ENCODE measurements around the gene PSMD1.

PSMD1 gene

GRCh38 chr2:231036578-231037106 lies 20.0 kb upstream of the PSMD1 start:
- no peak for DNase-seq

- no peak for DNase-seq
These were observed 19.4 kb upstream of the PSMD1 start, which contains the start of gene C2orf72 for GRCh38 chr2:231037202-231037730. C2orf72 (plus strand) TSS chr2:231037523; CDS start chr2:231037566, 43 bp downstream.

DNA sequence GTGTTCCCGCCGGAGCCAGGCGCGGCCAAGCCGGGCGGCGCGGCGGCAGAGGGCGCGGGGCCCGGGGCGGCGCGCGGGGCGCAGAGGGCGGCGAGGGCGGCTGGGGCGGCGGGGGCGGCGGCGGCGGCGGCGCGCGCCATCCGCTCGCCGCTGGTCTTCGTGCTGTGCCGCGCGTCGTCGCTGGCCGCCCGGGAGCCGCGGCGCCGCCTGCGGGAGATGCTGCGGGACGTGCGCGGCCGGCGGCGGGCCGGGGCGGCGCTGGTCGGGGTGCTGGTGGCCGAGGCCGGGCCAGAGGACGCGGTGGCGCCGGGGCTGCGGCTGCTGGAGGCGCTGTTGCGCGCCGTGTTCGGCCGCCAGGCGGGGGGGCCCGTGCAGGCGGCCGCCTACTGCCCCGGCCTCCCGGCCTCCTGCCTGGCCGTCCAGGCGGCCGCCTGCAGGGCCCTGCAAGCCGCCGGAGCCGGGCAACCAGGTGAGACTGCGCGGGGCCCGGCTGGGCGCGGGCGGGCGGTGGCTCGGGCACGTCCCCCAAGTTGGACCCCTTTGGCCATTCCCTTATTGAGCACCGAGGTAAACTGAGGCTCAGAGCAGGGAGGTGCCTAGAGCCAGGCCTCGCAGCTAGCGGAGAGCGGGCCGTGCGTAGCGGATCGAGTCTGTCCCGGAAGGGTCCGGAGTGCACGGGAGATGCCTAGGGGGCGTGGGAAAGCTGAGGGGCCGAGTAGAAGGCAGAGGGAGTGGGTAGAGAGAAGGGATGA lies 18.8 kb upstream of the PSMD1 start:
- no peak for DNase-seq

DNA sequence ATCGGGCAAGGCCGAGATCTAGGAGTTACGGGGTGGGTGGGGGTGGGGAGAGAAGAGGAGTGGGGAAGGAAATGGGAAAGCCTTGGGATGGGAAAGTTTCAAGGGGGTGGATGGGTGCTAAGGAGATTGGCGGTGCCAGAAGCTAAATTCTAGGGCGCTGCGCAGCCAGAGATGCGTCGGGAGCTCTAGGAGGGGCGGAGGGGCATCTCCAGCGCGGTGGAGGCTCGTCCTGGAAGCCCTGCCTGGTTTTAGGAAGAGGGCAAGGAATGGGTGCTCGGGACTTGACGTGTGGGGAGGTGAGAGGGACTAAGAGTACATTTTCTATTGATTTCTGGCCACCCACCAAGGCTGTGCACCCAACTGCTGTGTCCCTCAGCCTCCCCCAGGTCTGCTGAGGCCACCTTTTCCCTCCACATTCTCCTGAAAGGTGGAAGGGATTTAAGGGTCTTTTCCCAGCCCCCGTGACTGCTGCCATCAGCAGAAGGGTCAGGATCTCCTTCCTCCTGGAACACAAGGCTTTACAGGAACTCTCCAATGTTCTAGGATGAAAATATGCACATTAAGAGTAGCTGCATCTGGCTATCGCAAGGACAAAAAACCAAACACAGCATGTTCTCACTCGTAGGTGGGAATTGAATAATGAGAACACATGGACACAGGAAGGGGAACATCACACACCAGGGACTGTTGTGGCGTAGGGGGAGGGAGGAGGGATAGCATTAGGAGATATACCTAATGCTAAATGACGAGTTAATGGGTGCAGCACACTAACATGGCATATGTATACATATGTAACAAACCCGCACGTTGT lies 18.0 kb upstream of the PSMD1 start:
- DNase-seq = no peak

DNA sequence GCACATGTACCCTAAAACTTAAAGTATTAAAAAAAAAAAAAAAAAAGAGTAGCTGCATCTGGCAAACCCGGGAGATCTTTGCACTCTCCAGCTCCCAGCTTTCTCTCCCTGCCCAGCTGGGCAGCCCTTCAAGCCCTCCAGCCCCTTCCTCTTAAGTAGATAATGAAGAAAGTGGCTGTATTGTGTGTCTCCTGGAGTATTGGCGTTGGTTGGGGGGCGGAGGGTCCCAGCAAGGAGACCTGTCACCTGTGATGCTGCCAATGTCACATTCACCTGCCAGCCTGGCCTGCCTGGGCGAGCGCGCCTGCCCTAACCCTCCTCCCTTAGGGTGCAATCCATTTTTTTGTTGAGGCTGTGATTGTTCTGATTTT lies 17.4 kb upstream of the PSMD1 start:
- no peak for DNase-seq

GRCh38 chr2:231039821-231040364 lies 16.8 kb upstream of the PSMD1 start:
- no peak for DNase-seq

DNA sequence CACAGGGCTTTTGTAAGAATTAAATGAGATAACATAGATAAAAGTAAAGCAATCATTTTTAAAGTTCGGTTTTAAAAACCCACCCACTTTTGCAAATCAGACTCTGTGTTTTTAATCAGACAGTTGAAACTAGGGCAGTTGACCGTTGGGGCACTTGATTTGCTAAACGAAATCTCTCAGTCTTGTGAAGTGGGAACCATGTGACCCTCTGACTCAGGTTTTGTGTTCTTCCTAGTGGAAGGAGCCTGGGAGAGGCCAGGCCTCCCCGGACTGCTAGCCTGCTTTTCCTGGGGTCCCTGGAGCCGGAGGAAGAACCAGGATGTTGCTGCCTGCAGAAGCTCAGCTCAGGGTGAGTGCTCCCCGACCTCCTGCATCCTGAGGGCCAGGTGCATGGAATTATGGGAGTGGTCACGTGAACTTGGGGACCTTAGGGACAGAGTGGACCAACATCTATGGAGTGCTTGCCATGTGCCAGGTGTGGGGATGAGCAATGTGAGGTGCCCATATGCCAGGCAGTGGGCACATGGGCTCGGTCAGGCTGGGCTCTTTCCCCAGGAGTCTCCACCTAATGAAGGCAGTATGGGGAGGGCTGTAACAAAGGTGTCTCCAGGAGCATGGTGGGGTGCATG lies 15.5 kb upstream of the PSMD1 start:
- DNase-seq = no peak

- no peak for DNase-seq
These were observed 12.9 kb upstream of the PSMD1 start for GRCh38 chr2:231043796-231044195.

DNA sequence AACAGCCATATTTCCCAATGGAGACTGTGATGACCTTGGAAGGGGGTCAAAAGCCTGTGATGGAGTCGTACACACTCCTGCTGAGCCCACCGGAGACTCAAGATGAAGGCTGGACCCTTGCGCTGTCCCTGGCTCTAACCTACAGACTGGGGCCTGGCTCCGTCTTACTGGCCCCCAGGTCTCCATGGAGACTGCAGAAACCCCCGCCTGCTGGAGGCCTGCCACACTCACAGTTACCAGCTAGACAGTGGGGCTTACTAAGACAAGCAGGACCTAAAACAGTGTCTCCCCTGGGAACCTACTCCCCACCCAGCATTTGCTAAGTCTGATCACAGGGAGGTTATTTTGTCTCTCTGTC lies 9.8 kb upstream of the PSMD1 start:
- DNase-seq = no peak

- DNase-seq = no peak
These were observed 9.3 kb upstream of the PSMD1 start for GRCh38 chr2:231047274-231047922.

DNA sequence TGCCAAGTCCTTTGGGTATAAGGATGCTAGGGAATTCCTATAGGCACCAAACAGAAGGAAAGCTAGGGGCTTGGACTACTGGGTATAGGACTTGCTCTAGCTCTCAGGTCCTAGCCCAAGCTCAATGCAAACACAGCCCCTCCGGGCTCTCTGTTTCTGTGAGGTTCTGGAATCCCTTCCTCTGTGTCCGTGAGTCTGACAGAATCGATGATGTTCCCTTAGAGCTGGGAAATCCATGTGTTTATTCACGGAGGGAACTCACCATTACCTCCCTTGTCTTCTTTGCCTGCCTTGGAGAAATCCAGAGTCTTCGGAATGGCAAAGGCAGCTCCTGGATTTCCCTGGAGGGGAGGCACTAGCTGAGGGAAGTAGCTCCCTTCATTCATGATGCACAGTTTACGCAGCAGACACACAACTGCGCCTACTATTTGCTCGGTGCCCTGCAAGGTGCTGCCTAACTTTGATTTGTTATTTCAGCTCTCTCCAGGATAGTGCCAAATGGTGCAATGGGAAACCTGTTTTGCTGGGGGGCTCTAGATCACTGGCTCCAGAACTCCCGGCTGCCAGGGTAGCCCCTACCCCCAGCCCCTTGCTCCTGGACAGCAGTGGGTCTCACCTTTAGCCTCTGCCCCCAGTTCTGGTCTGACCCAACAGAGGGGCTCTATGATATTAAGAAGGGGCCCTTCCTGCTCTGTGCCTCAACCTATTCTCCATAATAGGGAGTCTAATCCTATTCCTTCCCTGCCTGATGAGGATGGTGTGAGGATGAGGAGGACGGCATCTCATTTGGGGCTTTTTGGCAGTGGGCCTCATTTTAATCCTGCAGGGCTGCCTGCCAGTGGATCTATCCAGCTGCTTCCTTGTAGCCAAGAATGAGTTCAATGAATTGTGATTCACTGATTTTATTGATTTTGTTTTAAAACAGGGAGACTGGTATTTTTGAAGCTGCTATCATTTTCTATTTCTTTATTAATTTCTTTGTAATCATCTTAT lies 8.4 kb upstream of the PSMD1 start:
- DNase-seq = no peak

DNA sequence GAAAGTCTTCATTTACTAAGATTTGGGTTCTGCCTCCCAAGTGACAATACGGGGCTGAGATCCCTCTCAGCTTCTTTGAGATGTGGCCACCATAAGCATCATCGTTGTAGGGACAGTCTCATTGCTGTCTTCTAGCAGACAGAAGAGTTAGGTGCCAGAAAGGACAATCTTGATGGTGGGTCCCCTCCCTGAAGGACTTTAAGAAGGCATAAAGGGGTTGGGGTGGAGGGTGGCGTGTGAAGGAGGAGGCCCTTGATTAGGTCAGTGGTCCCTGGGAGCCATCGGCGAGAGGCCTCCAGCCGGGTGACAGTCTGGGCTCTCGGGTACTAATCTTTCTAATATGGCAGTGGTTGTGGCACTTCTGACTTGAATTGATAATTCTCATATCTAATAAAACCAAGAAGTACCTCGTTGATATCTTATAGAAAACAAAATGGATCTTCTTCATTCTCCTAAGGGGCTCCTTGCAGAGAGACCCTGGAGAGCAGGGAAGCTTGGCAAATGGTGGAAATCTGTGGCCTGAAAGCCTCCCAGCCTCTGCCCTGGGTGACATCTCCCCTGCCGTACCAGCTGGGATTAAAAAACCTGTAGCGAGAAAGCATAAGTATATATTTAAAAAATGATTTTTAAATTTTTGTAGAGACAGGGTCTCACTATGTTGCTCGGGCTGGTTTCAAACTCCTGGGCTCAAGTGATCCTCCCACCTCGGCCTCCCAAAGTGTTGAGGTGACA lies 7.2 kb upstream of the PSMD1 start:
- no peak for DNase-seq

DNA sequence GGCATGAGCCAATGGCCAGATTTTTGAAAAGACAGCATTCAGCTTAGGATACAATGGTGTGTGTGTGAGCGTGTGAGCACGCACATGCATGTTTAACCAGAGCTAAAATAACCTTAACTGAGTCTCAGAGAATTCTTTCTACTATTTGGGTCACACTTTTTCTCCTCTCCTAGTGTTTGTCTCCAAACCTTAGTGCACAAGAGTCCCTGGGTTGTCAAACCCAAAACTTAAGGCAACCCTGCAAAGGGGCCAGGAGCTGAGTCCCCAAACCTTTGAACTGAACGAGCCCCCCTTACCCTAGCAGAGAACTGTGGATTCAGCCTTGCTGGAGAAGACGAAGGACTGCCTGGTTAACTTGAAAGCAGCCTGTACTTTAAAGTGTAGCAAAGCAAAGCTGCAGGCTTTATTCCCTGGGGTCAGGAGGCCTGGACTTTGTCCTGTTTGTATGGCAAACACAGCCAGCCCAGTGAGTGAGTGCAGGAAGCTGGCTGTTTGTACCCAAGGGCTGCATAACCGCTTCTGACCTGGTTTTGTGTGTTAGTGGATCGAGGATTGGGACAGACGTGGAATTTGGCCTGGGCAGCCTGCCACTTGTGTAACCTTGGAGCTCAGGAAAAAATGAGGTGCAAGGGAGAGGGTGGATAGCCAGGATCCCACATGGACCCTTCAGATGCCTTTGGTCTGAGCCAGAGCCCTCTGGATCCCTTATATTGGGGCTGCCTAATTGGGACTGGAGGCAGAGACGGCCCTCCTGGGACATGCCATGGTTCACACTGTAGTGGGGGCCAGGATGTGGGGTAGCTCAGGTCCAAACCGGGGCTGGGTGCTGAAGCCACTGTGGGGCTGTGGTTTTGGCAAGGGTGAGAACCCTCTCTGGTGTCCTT lies 6.4 kb upstream of the PSMD1 start:
- no peak for DNase-seq

- DNase-seq = no peak
These were observed 5.6 kb upstream of the PSMD1 start for GRCh38 chr2:231051116-231051515.

DNA sequence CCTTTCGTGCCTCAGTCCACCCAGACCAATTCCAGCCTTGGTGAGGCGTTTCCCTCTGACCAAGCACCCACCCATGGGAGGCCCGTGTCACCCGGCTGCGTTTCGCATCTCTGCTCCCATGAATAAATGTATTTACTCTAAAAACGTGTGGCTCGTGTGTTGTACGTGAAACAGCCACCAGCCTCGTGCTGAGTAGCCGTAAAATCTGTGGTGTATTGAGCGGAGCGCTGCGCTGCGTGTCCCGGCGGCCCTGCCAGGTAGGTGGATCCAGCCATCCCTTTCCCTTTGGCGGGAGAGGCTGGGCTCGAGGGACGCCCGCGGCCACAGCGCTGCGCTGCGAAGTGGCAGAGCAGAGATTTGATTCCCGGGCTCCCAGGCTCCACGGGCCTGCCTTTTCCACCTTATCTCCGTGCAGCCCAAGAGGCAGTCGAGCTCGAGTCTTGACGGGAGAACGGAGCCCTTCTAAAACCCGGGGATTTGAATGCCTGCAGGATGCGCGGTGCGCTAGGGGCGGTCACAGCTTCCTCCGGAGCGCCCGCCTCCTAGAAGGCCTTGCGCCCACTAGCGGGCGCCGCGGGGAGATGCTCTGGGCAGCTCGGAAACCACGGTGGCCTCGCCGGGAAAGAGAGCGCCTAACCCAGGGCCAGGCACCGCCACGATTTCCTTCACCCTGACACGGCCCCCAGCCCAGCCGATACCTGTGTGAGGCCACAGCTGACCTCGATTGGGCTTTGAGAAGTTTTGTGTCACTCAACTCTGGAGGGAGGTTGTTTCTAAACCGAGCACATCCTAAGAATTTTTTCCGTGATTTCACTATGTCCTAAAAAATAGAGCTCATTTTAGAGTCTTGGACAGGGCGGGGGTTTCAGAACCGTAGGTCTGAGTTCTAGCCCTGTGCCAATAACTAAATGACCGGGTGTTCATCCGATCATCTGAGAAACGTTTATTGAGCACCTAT lies 3.9 kb upstream of the PSMD1 start:
- DNase-seq = peak; percentile 91

- no peak for DNase-seq
These were observed 2.8 kb upstream of the PSMD1 start for GRCh38 chr2:231053846-231054245.

DNA sequence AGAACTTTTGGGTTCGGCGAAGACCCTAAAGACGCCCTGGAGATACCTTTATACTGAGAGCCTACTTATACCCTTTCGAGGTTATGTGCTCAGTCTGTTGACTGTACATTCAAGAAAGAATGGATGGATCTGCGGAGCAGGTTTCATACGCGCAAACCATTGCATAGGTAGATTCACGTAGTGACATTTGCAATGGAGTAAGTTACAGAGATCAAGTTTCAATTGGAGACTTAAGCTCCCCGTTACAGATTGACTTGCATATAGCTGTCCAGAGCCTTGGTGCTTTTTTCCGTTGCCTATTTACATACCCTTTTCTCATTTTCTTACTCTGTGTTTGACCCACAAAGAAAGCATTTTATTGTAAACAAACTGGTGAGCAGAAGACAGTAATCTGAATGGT lies 923 bp downstream of the PSMD1 start:
- DNase-seq = no peak
